ENCODE results near the gene CREBBP. TPM values are rescaled to one million over a fixed set of nuclear protein-coding genes. Genes with fewer than 3 reads are reported as not detected.

Gene CREBBP
- total RNA-seq, 4 donors from 2014 or later: 61.2 to 119 (median 77.4) TPM

DNA sequence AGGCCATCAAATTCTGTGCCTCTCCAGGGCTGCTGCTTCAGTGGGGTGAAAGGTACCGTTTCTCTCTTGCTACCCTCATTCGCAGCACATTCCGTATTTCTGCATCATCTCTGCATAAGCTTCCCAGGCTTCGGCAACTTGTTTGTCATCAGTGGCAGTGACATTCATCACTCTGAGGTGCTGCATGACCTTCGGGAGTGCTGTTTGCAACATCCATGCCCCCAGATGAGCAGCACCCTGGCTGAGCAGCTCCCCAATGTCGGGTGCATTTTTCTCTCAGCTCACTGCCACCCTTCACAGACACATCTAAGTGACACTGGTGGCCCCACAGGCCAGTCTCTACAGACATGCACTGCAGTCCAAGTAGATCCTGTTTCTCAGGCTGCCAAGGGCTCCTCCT lies 3.8 kb downstream of the CREBBP start:
- no peak for TF ChIP-seq CTCF (IDR thresholded peaks at IDR 0.05; ENCODE audit: low read depth)

DNA sequence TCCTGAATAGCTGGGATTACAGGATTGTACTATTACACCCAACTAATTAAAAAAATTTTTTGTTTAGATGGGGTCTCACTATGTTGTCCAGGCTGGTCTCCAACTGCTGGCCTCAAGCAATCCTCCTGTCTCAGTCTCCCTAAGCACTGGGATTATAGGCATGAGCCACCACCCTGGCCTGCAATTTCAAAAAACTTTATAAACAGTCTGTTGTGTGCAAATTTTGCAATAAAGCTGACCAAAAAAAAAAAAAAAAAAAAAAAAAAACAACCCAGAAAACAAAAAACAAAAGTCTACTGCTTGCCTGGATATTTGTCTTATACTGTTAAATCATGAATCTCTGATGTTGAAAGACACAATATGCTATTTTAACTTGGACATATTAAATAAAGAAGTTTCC lies 4.4 kb downstream of the CREBBP start:
- no peak for TF ChIP-seq CTCF (IDR thresholded peaks at IDR 0.05; ENCODE audit: low read depth)

GRCh38 chr16:3874794-3875692 lies 5.5 kb downstream of the CREBBP start:
- TF ChIP-seq CTCF (IDR thresholded peaks at IDR 0.05; ENCODE audit: low read depth): no peak

DNA sequence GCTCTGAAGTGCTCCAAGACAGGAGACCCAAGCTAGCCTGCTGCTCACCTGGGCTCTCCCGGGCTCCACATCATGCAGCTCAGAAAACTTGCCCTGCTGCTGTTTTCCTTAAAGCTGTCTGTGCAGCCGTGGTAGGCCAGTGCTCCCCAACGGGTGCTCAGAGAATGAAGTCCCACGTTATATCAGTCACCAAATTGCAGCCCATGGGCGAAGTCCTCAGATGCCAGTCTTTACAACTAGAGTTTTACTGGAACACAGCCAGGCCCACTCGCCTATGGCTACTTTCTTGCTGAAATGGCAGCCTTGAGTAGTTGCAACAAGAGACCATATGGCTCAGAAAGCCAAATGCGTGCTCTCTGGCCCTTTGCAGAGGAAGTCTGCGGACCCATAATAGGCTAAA lies 6.3 kb downstream of the CREBBP start:
- TF ChIP-seq CTCF (IDR thresholded peaks at IDR 0.05; ENCODE audit: low read depth): no peak

GRCh38 chr16:3873482-3874173 lies 6.9 kb downstream of the CREBBP start:
- TF ChIP-seq CTCF (IDR thresholded peaks at IDR 0.05; ENCODE audit: low read depth): no peak

GRCh38 chr16:3872216-3872895 lies 8.2 kb downstream of the CREBBP start:
- TF ChIP-seq CTCF (IDR thresholded peaks at IDR 0.05; ENCODE audit: low read depth): no peak

DNA sequence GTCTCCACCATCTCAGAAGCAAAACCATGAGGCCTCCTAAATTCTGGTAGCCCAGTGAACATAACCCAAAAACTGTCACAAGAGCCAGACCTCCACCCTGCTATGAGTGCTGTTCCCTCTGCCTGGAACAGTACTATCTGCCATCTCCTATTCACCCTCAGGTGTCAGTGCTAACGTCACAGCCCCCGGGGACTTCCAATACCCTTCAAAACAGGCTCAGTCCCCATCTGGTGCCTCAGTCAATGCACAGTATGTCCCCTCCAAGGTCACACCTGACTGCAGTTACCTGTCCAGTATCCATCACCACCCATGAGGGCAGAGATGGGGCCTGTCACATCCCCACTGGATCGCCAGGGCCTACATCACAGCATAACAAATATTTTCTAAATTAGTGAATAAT lies 11.5 kb downstream of the CREBBP start:
- TF ChIP-seq CTCF (IDR thresholded peaks at IDR 0.05; ENCODE audit: low read depth): no peak
